ENCODE measurements around the gene POLRMT.

GRCh38 chr19:629961-630714 is 3.2 kb downstream of the POLRMT start:
- TF ChIP-seq, protein P1, sequence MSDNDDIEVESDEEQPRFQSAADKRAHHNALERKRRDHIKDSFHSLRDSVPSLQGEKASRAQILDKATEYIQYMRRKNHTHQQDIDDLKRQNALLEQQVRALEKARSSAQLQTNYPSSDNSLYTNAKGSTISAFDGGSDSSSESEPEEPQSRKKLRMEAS (IDR thresholded peaks at IDR 0.05), result no peak
- TF ChIP-seq GABPA (IDR thresholded peaks at IDR 0.05 in 1 of 2, conservative IDR thresholded peaks at IDR 0.05 in 1 of 2) (no peak), YY1 (IDR thresholded peaks at IDR 0.05) (no peak)
- TF ChIP-seq, protein P2, sequence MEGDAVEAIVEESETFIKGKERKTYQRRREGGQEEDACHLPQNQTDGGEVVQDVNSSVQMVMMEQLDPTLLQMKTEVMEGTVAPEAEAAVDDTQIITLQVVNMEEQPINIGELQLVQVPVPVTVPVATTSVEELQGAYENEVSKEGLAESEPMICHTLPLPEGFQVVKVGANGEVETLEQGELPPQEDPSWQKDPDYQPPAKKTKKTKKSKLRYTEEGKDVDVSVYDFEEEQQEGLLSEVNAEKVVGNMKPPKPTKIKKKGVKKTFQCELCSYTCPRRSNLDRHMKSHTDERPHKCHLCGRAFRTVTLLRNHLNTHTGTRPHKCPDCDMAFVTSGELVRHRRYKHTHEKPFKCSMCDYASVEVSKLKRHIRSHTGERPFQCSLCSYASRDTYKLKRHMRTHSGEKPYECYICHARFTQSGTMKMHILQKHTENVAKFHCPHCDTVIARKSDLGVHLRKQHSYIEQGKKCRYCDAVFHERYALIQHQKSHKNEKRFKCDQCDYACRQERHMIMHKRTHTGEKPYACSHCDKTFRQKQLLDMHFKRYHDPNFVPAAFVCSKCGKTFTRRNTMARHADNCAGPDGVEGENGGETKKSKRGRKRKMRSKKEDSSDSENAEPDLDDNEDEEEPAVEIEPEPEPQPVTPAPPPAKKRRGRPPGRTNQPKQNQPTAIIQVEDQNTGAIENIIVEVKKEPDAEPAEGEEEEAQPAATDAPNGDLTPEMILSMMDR (IDR thresholded peaks at IDR 0.05; ENCODE audit: low read depth, low read length, missing input control), result no peak

All from liver (tissue), 3 donors.